Karpas-422 (cell line): ENCODE results near the gene VPS13D. TPM values are rescaled to one million over a fixed set of nuclear protein-coding genes. Genes with fewer than 3 reads are reported as not detected.

Experiments used
- DNase-seq: peaks from one replicate; pipeline ENCODE4 v3.0.0-alpha.2; 2015
- H2AFZ ChIP-seq: fragments of 200-600 bp; sonication (generic); 2 replicates; pipeline ENCODE4 v1.6.1; 2014; ENCODE audit warnings: antibody characterized with exemption, low read length, mixed read lengths
- H3K27ac ChIP-seq: fragments of 200-600 bp; sonication (generic); 2 replicates; pipeline ENCODE4 v1.5.1; 2014; ENCODE audit warnings: mild to moderate bottlenecking, low read length, moderate library complexity
- H3K27me3 ChIP-seq: fragments of 200-600 bp; sonication (generic); 2 replicates; pipeline ENCODE4 v1.6.1; 2014; ENCODE audit warnings: low read length, mixed read lengths
- H3K36me3 ChIP-seq: fragments of 200-600 bp; sonication (generic); 2 replicates; pipeline ENCODE4 v1.6.1; 2014; ENCODE audit warnings: low read length, mixed read lengths; ENCODE audit not compliant: insufficient read depth
- H3K4me1 ChIP-seq: fragments of 200-600 bp; sonication (generic); 2 replicates; pipeline ENCODE4 v1.6.1; 2014; ENCODE audit warnings: mild to moderate bottlenecking, low read length, mixed read lengths
- H3K4me2 ChIP-seq: fragments of 200-600 bp; sonication (generic); 2 replicates; pipeline ENCODE4 v1.6.1; 2014; ENCODE audit warnings: low read length, low read depth, mild to moderate bottlenecking; ENCODE audit not compliant: poor library complexity, severe bottlenecking
- H3K4me3 ChIP-seq: fragments of 200-600 bp; sonication (generic); 2 replicates; pipeline ENCODE4 v1.5.1; 2014; ENCODE audit warnings: mild to moderate bottlenecking, antibody characterized with exemption, low read length, mixed read lengths
- H3K79me2 ChIP-seq: fragments of 200-600 bp; sonication (generic); 2 replicates; pipeline ENCODE4 v1.6.1; 2014; ENCODE audit warnings: mild to moderate bottlenecking, low read length, mixed read lengths
- H3K9ac ChIP-seq: fragments of 200-600 bp; sonication (generic); 2 replicates; pipeline ENCODE4 v1.6.0; 2014; ENCODE audit warnings: low read length
- H3K9me2 ChIP-seq: fragments of 200-600 bp; sonication (generic), shearing (Covaris generic); replicated peaks from 2 replicates; pipeline ENCODE4 v1.6.0; 2014; ENCODE audit warnings: mild to moderate bottlenecking, low read length, moderate library complexity; ENCODE audit not compliant: insufficient read depth
- H3K9me3 ChIP-seq: fragments of 300-700, 200-600 bp; sonication (generic); 2 replicates; pipeline ENCODE4 v1.6.1; 2014; ENCODE audit warnings: low read length, mixed read lengths
- H4K20me1 ChIP-seq: fragments of 200-600 bp; sonication (generic); 2 replicates; pipeline ENCODE4 v1.6.1; 2014; ENCODE audit warnings: mild to moderate bottlenecking, antibody characterized with exemption, low read length, low read depth; ENCODE audit not compliant: insufficient read depth
- total RNA-seq: library from RNA; depleted of rRNA; stranded (reverse); fragments of >200 nt; shearing (Covaris generic); gene quantifications from 2 replicates; pipeline ENCODE4 v1.2.3, GENCODE V29; 2014; ENCODE audit warnings: low replicate concordance

VPS13D gene
- total RNA-seq, 1 experiment from 2014 or later = 36.2 TPM

DNA sequence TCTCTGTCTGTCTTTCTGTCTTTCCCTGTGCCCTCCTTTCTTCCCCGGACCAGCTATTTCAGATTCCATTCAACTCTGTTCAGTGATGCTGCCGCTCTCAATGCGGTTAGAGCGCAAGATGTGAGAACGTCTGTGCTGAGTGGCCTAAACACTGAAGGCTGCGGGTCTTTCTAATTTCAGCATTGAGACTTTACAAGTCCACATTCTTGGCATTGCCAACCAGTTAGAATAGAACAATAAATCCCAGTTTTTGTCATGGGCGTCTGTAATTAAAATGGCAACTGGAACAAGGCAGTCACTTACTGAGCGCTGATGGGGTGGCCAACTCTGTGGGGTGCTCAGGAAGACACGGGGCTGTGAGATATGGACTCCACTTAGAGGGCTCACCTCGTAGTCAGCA, 275.4 kb downstream of the VPS13D start:
- Histone ChIP-seq H3K27ac (no peak overlapping the region), H3K4me2 (no peak overlapping the region), H3K9me2 (no peaks in the 10 kb centered on the region), H3K9ac (no peak overlapping the region), H3K79me2 (no peaks in the 10 kb centered on the region), H3K9me3 (no peaks in the 10 kb centered on the region), H3K4me1 (no peaks in the 10 kb centered on the region), H2AFZ (no peak overlapping the region), H3K4me3 (no peak overlapping the region), H3K36me3 (no peaks in the 10 kb centered on the region), H4K20me1 (no peaks in the 10 kb centered on the region), H3K27me3 (no peaks in the 10 kb centered on the region)
- no peak for DNase-seq

DNA sequence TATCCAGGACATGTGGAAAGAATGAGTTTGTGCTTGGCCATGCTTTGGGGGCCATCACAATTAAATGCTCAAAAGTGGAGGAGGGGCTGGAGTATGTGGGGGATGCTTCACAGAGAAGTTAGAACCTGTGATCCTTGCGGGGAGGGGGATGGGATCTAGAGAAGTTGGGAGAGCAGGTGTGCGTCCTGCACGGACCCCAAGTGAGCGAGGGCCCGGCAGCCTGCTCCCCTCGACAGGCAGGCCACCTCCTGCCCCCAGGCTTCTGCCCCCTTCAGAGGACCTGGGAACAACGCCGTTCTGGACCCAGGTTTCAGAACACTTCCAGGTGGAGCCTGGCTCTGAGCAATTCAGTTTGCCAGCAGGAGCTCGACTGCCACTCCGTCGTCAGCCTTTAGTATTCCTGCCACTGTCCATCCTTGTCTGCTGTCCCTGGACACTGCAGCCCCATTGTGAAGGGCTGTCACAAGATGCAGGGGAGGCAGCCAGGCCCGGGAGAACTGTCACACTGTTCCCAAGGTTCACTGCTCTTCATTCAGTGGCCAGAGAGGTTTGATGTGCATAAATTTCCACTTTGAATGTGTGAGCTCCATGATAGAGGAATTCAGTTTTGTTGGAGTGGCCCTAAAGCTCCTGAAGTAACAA, 275.9 kb downstream of the VPS13D start:
- Histone ChIP-seq H3K4me2 (no peak overlapping the region), H3K27me3 (no peaks in the 10 kb centered on the region), H3K9me2 (no peaks in the 10 kb centered on the region), H4K20me1 (no peaks in the 10 kb centered on the region), H3K9ac (no peak overlapping the region), H3K9me3 (no peaks in the 10 kb centered on the region), H3K27ac (no peak overlapping the region), H3K4me3 (no peak overlapping the region), H2AFZ (no peak overlapping the region), H3K4me1 (no peaks in the 10 kb centered on the region), H3K79me2 (no peaks in the 10 kb centered on the region), H3K36me3 (no peaks in the 10 kb centered on the region)
- DNase-seq = no peak

DNA sequence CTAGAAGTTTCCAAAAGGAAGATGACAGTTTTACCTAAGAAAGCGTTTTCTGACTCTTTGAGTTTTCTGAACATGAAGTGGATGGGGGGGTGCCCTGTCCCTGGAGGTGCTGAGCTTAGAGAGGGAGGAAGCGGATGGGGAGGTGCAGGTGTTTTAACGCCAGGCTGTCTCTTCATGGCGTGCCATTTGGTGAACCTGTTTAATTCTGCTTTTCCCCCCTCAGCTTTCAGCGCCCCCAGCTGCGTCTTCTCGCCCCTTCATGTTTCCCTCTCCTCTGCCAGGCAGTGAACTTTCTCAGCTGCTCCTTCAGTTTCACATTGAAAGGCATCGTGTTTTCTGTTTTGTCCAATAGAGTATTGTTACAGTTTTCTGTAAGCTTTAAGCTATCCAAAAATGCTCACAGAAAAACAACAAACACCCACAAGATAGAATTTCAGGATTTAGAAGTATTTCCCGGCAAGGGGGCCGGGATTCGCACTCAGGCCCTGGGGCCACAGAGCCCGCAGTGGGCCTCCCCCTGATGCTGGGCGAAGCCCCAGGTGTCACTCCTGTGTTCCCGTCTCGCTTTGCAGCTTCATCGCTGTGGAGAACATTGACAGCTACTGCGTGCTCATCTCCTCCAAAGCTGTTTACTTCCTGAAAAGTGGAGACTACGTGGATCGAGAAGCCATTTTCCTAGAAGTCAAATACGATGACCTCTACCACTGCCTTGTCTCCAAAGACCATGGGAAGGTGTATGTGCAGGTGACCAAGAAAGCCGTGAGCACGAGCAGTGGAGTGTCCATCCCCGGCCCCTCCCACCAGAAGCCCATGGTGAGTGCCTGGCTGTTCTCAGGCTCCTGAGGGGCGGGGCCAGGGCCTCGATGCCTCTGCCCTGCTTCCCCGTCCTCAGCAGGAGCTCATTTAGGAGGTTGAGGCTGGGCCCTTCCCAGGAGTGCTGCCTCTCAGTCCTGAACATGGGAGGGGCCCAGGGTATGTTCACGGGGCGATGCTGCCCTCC, 276.8 kb downstream of the VPS13D start:
- H3K9ac ChIP-seq = no peak overlapping the region
- DNase-seq = no peak

DNA sequence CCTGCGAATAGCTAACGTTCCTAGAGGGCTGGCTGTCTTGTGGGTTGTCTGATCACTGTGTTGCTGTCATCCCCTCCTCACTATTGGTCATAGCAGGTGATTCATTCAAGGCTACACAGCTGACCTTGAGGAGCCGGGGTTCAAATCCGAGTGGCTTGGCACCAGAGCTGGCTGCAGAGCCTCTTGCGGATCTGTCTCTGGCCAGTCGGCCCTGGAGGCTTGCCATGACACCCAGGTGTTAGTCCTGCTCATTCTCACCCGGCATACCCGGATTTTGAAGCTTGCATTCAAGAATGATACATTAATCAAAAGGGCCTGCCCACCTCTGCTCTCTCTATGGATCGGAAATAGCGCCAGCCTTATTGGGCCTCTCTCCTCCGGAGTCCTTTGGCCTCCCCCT, 277.8 kb downstream of the VPS13D start:
- Histone ChIP-seq H3K9me2 (no peaks in the 10 kb centered on the region), H4K20me1 (no peaks in the 10 kb centered on the region), H2AFZ (no peak overlapping the region), H3K4me2 (no peak overlapping the region), H3K36me3 (no peaks in the 10 kb centered on the region), H3K9me3 (no peaks in the 10 kb centered on the region), H3K79me2 (no peaks in the 10 kb centered on the region), H3K4me1 (no peaks in the 10 kb centered on the region), H3K27me3 (no peaks in the 10 kb centered on the region), H3K27ac (no peak overlapping the region), H3K4me3 (no peak overlapping the region), H3K9ac (no peak overlapping the region)
- DNase-seq = no peak

More for the DNA sequence above, 276.8 kb downstream of the VPS13D start:
- no peaks in the 10 kb centered on the region for H3K36me3 ChIP-seq
- no peak overlapping the region for H2AFZ ChIP-seq
- no peaks in the 10 kb centered on the region for H3K9me3 ChIP-seq
- no peak overlapping the region for H3K4me3 ChIP-seq
- H3K4me1 ChIP-seq = no peaks in the 10 kb centered on the region
- no peak overlapping the region for H3K27ac ChIP-seq
- no peak overlapping the region for H3K4me2 ChIP-seq
- no peaks in the 10 kb centered on the region for H3K79me2 ChIP-seq
- no peaks in the 10 kb centered on the region for H3K27me3 ChIP-seq
- H3K9me2 ChIP-seq = no peaks in the 10 kb centered on the region
- H4K20me1 ChIP-seq = no peaks in the 10 kb centered on the region

DNA sequence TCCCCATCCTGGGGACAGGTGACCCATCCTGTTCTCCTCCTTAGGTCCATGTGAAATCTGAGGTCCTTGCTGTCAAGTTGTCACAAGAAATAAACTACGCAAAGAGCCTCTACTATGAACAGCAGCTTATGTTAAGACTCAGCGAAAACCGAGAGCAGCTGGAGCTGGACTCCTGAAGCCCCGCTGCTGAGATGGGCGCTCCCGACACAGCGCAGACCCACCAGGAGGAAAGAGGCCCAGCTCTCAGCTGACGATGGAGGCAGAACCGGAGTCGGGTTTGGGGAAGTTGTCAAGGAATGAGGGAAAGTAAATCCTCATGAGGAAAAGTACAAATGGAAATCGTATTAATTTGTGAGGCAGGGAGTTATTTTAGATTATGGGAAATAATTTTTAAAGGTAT, 279.0 kb downstream of the VPS13D start:
- Histone ChIP-seq H3K9me3 (no peaks in the 10 kb centered on the region), H3K27me3 (no peaks in the 10 kb centered on the region), H4K20me1 (no peaks in the 10 kb centered on the region), H3K79me2 (no peaks in the 10 kb centered on the region), H3K4me2 (no peak overlapping the region), H3K36me3 (no peaks in the 10 kb centered on the region), H3K4me1 (no peaks in the 10 kb centered on the region), H2AFZ (no peak overlapping the region), H3K4me3 (no peak overlapping the region), H3K27ac (no peak overlapping the region), H3K9ac (no peak overlapping the region), H3K9me2 (no peaks in the 10 kb centered on the region)
- no peak for DNase-seq

DNA sequence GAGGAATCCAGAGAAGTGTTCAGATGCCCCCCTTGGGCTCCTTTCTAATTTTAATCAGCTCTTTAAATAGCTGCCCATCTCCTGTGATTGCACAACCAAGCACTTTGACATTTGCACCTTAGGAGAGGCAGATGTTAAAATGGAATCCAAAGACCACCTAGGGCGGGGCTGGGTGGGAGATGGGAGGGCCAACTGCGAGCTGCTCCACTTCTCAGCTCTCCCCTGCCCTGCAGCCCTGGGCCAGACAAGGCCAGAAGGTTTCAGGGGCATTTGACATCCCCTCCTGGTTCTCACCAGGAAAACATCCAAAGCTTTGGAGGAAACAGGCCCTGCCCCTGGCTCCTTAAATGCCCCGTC, 281.3 kb downstream of the VPS13D start:
- no peaks in the 10 kb centered on the region for H3K36me3 ChIP-seq
- H3K9me2 ChIP-seq = no peaks in the 10 kb centered on the region
- H3K4me2 ChIP-seq = no peak overlapping the region
- H3K9ac ChIP-seq = no peak overlapping the region
- H3K4me1 ChIP-seq = no peaks in the 10 kb centered on the region
- no peak overlapping the region for H3K4me3 ChIP-seq
- H3K27ac ChIP-seq = no peak overlapping the region
- no peaks in the 10 kb centered on the region for H3K79me2 ChIP-seq
- no peaks in the 10 kb centered on the region for H3K9me3 ChIP-seq
- H4K20me1 ChIP-seq = no peaks in the 10 kb centered on the region
- no peak for DNase-seq
- H2AFZ ChIP-seq = no peak overlapping the region
- no peaks in the 10 kb centered on the region for H3K27me3 ChIP-seq

DNA sequence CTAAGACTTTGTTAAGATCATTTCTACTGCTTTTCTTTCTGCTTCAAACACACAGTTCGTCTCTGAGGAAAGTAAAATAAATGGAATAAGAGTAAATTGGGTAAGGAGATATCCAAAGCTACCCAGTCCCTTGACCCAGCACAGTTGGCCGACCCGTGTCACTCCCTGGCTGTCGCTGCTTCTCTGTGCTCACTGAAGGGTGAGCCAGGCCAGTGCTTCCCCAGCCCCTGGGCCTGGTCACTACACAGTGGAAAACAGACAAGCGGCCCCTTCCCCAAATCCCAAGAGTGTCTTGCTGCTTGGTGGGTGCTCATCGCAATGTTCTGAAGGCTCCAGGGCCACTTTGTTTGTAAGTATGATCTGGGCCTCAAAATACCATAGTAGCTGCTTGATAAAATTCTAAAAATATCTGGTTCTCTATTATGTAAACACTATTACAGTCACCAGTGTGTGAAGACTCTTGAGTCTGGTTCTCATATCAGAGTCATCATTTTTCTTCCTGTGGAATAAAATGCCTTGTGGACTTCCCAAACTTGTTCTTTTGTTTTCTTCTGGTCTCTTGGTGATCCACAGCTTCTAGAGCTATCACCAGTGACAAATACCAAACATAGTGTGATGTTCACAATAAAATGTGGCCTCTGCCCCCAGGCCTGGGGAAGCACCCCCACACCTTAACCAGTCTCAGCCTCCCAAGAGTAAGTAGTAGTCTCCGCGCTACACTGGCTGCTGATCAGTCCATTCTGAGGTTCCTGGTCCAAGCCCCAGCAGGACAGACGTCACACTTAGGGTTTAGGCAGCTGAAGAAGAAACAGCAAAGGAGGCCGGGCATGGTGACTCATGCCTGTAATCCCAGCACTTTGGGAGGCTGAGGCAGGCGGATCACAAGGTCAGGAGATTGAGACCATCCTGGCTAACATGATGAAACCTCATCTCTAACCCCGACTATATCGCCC, 282.0 kb downstream of the VPS13D start:
- Histone ChIP-seq H3K9ac (no peak overlapping the region), H3K4me3 (no peak overlapping the region), H4K20me1 (no peaks in the 10 kb centered on the region), H3K4me2 (no peak overlapping the region), H3K27ac (no peak overlapping the region), H3K27me3 (no peaks in the 10 kb centered on the region), H3K79me2 (no peaks in the 10 kb centered on the region), H3K9me2 (no peaks in the 10 kb centered on the region), H2AFZ (no peak overlapping the region), H3K4me1 (no peaks in the 10 kb centered on the region), H3K9me3 (no peaks in the 10 kb centered on the region), H3K36me3 (no peaks in the 10 kb centered on the region)
- DNase-seq = no peak

DNA sequence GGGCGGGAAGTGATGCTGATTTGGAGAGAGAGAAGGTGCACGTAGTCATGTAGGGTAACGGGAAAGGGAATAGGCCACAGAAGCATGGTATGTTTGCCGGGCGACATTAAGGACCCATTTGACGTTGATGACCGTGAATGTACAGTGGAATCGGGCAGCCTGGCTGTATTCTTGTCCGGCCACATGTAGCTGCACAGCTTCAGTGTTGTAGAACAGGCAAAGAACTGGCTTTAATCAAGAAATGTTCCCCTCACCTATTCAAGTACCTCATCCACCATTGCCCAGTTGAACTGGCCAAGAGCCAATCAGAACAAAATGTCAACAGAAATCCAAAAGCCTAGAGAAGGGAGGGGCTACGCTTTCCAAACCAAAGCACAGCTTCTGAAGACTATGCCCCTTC, 283.4 kb downstream of the VPS13D start:
- Histone ChIP-seq H3K4me1 (no peaks in the 10 kb centered on the region), H4K20me1 (no peaks in the 10 kb centered on the region), H3K79me2 (no peaks in the 10 kb centered on the region), H3K4me2 (no peak overlapping the region), H3K36me3 (no peaks in the 10 kb centered on the region), H3K9ac (no peak overlapping the region), H3K4me3 (no peak overlapping the region), H3K9me3 (no peaks in the 10 kb centered on the region), H3K27me3 (no peaks in the 10 kb centered on the region), H2AFZ (no peak overlapping the region), H3K27ac (no peak overlapping the region), H3K9me2 (no peaks in the 10 kb centered on the region)
- DNase-seq = no peak
